K562 (cell line): ENCODE measurements around the gene KRTCAP2. TPM values are rescaled to one million over a fixed set of nuclear protein-coding genes. Genes with fewer than 3 reads are reported as not detected.

Experiments used
- BRF1 ChIP-seq: IDR thresholded peaks from 3 replicates; pipeline ENCODE4 v1.6.1; 2011; ENCODE audit warnings: borderline replicate concordance, mild to moderate bottlenecking; ENCODE audit not compliant: insufficient read length; ENCODE audit errors: extremely low read depth
- E2F3 ChIP-seq: fragments of 250-450 bp; sonication (Bioruptor Pico); IDR thresholded peaks from 2 replicates; pipeline ENCODE4 v1.4.0; 2020; ENCODE audit warnings: mild to moderate bottlenecking
- EGR1 ChIP-seq: fragments of 450-650 bp; conservative IDR thresholded peaks from 2 replicates; pipeline ENCODE4 v1.6.1; 2017; ENCODE audit warnings: mild to moderate bottlenecking
- LARP7 ChIP-seq: fragments of 450-650 bp; IDR thresholded peaks from 2 replicates; pipeline ENCODE4 v1.6.1; 2016
- MAFK ChIP-seq: IDR thresholded peaks from 2 replicates; pipeline ENCODE4 v1.6.1; 2011; ENCODE audit warnings: low read length, improper control_type of control experiment
- NCOA2 ChIP-seq, 2 experiments: fragments of 450-650 bp; IDR thresholded peaks; 2 replicates each; pipeline ENCODE4 v1.6.1; 2018; ENCODE audit warnings: mild to moderate bottlenecking in 2 of 2, moderate library complexity in 1 of 2; ENCODE audit not compliant: partially characterized antibody in 2 of 2
- PTBP1 ChIP-seq: fragments of 200-400 bp; formaldehyde crosslinking; IDR thresholded peaks from 2 replicates; pipeline ENCODE4 v1.6.1; 2017; ENCODE audit warnings: low read depth, low read length
- RAD51 ChIP-seq: fragments of 450-650 bp; IDR thresholded peaks from 2 replicates; pipeline ENCODE4 v1.7.1; 2016; ENCODE audit warnings: low read depth, mild to moderate bottlenecking, borderline replicate concordance
- RFX1 ChIP-seq: fragments of 450-650 bp; IDR thresholded peaks from 2 replicates; pipeline ENCODE4 v1.6.1; 2016; ENCODE audit warnings: mild to moderate bottlenecking, moderate library complexity
- ZNF217 ChIP-seq: sonication (generic); formaldehyde crosslinking; IDR thresholded peaks from 2 replicates; pipeline ENCODE4 v1.8.0; 2022; ENCODE audit warnings: mild to moderate bottlenecking, missing genetic modification reagents
- polyA plus RNA-seq, 8 experiments: library from polyadenylated mRNA; depleted of rRNA in 4 of 8; stranded (reverse) in 5 of 8; unstranded in 3 of 8; fragments of >200 nt; fragmentation: Nextera tagmentation in 2 of 8; fragmentation: Illumina TruSeq in 1 of 8; extraction: Ambion mirVana in 2 of 8; extraction: Trizol in 1 of 8; gene quantifications; 2 replicates each; pipeline versions ENCODE4 v1.2.1 to v1.2.3, GENCODE V29; 2011 to 2014; ENCODE audit warnings: inconsistent platforms in 1 of 8, missing spikeins in 1 of 8
- total RNA-seq, 7 experiments: library from RNA; depleted of rRNA in 6 of 7; stranded (reverse); fragments of >200 nt in 6 of 7; fragmentation: Illumina TruSeq in 2 of 7; extraction: Trizol in 2 of 7; gene quantifications; 2 replicates each; pipeline versions ENCODE4 v1.2.1 to v1.2.3, GENCODE V29; 2011 to 2021; ENCODE audit warnings: low replicate concordance in 1 of 7
- TF ChIP-seq, protein P1 (sequence below): IDR thresholded peaks from 2 replicates; pipeline ENCODE4 v1.6.1; 2016; ENCODE audit warnings: missing genetic modification characterization, missing compliant biosample characterization
- TF ChIP-seq, protein P2 (sequence below), 2 experiments: IDR thresholded peaks; 2 replicates each; pipeline ENCODE4 v1.6.1; 2011; ENCODE audit warnings: borderline replicate concordance in 1 of 2, control low read depth in 1 of 2, low read depth in 1 of 2, low read length in 1 of 2, mild to moderate bottlenecking in 1 of 2, mixed read lengths in 1 of 2, moderate library complexity in 1 of 2; ENCODE audit not compliant: insufficient read depth in 1 of 2, insufficient read length in 1 of 2, poor library complexity in 1 of 2, severe bottlenecking in 1 of 2; ENCODE audit errors: extremely low read depth in 1 of 2
- TF ChIP-seq, protein P3 (sequence below): fragments of 200-800 bp; sonication (Bioruptor generic); IDR thresholded peaks from 2 replicates; pipeline ENCODE4 v1.6.1; 2016; ENCODE audit warnings: missing genetic modification characterization, missing compliant biosample characterization
- TF ChIP-seq, protein P4 (sequence below): fragments of 250-450 bp; sonication (Bioruptor Pico); IDR thresholded peaks from 2 replicates; pipeline ENCODE4 v1.6.1; 2021; ENCODE audit warnings: mild to moderate bottlenecking
- TF ChIP-seq, protein P5 (sequence below): fragments of 450-650 bp; IDR thresholded peaks from 2 replicates; pipeline ENCODE4 v1.7.0; 2016; ENCODE audit warnings: borderline replicate concordance

Gene KRTCAP2
- total and polyA plus RNA-seq, 9 of the 15 experiments (the other 6 are each of a cell fraction or from before 2014, with no cell fraction given) = 126 to 436 (median 244) TPM

DNA sequence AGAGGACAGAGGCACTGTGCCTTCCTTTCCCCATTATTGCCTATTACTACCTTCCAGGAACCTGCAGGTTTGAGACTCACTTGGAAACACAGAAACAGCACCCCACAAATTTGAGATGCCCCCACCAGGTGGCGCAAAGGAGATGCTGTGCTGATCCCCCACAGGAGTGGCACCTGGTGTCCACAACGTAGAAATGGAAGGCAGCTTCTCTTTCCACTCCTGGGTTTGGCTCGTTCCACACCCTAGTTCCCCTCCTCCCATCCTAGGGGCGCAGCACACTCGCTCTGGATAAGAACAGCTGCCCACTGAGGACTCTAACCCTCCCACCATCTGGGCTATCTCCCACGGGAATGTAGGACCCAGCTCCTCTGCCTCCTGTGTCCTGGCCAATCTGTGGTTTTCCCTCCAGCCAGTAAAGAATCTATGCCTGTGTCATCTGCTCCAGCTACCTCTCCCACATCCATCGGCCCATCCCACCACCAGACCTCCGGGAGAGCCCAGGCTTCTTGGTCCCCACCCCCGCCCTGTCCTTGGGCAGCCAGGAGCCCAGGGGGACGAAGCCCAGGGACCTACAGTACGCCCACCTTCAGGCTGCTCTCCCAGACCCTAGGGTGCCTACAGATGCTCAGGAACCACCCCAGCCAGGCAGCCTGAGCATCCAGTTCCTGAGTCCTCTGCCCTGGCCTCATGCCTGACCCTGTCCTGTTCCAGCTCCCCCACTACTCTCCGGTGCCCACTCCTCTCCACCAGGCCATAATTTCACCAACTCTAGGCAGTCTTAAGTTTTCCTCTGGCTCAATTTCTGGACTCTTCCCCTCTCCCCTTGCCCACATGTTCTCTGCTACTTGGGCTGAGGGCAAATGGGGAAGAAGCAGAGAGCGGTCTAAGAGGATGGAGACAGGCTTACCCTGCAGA lies 34.0 kb upstream of the KRTCAP2 start (continued):
- TF ChIP-seq, protein P1, sequence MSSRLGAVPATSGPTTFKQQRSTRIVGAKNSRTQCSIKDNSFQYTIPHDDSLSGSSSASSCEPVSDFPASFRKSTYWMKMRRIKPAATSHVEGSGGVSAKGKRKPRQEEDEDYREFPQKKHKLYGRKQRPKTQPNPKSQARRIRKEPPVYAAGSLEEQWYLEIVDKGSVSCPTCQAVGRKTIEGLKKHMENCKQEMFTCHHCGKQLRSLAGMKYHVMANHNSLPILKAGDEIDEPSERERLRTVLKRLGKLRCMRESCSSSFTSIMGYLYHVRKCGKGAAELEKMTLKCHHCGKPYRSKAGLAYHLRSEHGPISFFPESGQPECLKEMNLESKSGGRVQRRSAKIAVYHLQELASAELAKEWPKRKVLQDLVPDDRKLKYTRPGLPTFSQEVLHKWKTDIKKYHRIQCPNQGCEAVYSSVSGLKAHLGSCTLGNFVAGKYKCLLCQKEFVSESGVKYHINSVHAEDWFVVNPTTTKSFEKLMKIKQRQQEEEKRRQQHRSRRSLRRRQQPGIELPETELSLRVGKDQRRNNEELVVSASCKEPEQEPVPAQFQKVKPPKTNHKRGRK (tag) = no peak
- TF ChIP-seq MAFK (peak; percentile 19; the same call in 1 of the 2 replicates), EGR1 (no peak), E2F3 (CRISPR knock-in tag) (no peak), ZNF217 (no peak), RAD51 (no peak; the same call in 1 of the 2 replicates), NCOA2 (IDR thresholded peaks at IDR 0.05; ENCODE audit: partially characterized antibody in 2 of 2) (no peak), PTBP1 (no peak), LARP7 (no peak), BRF1 (no peak), RFX1 (no peak)
- TF ChIP-seq, protein P2, sequence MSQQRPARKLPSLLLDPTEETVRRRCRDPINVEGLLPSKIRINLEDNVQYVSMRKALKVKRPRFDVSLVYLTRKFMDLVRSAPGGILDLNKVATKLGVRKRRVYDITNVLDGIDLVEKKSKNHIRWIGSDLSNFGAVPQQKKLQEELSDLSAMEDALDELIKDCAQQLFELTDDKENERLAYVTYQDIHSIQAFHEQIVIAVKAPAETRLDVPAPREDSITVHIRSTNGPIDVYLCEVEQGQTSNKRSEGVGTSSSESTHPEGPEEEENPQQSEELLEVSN (IDR thresholded peaks at IDR 0.05; ENCODE audit: borderline replicate concordance in 1 of 2, extremely low read depth in 1 of 2, insufficient read depth in 1 of 2, insufficient read length in 1 of 2, low read depth in 1 of 2, low read length in 1 of 2, poor library complexity in 1 of 2, severe bottlenecking in 1 of 2) = peak in 1 of 2 experiments; percentile 38
- TF ChIP-seq, protein P3, sequence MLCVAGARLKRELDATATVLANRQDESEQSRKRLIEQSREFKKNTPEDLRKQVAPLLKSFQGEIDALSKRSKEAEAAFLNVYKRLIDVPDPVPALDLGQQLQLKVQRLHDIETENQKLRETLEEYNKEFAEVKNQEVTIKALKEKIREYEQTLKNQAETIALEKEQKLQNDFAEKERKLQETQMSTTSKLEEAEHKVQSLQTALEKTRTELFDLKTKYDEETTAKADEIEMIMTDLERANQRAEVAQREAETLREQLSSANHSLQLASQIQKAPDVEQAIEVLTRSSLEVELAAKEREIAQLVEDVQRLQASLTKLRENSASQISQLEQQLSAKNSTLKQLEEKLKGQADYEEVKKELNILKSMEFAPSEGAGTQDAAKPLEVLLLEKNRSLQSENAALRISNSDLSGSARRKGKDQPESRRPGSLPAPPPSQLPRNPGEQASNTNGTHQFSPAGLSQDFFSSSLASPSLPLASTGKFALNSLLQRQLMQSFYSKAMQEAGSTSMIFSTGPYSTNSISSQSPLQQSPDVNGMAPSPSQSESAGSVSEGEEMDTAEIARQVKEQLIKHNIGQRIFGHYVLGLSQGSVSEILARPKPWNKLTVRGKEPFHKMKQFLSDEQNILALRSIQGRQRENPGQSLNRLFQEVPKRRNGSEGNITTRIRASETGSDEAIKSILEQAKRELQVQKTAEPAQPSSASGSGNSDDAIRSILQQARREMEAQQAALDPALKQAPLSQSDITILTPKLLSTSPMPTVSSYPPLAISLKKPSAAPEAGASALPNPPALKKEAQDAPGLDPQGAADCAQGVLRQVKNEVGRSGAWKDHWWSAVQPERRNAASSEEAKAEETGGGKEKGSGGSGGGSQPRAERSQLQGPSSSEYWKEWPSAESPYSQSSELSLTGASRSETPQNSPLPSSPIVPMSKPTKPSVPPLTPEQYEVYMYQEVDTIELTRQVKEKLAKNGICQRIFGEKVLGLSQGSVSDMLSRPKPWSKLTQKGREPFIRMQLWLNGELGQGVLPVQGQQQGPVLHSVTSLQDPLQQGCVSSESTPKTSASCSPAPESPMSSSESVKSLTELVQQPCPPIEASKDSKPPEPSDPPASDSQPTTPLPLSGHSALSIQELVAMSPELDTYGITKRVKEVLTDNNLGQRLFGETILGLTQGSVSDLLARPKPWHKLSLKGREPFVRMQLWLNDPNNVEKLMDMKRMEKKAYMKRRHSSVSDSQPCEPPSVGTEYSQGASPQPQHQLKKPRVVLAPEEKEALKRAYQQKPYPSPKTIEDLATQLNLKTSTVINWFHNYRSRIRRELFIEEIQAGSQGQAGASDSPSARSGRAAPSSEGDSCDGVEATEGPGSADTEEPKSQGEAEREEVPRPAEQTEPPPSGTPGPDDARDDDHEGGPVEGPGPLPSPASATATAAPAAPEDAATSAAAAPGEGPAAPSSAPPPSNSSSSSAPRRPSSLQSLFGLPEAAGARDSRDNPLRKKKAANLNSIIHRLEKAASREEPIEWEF (CRISPR knock-in tag) = no peak
- TF ChIP-seq, protein P4, sequence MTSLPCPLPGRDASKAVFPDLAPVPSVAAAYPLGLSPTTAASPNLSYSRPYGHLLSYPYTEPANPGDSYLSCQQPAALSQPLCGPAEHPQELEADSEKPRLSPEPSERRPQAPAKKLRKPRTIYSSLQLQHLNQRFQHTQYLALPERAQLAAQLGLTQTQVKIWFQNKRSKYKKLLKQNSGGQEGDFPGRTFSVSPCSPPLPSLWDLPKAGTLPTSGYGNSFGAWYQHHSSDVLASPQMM (CRISPR knock-in tag) = no peak
- TF ChIP-seq, protein P5, sequence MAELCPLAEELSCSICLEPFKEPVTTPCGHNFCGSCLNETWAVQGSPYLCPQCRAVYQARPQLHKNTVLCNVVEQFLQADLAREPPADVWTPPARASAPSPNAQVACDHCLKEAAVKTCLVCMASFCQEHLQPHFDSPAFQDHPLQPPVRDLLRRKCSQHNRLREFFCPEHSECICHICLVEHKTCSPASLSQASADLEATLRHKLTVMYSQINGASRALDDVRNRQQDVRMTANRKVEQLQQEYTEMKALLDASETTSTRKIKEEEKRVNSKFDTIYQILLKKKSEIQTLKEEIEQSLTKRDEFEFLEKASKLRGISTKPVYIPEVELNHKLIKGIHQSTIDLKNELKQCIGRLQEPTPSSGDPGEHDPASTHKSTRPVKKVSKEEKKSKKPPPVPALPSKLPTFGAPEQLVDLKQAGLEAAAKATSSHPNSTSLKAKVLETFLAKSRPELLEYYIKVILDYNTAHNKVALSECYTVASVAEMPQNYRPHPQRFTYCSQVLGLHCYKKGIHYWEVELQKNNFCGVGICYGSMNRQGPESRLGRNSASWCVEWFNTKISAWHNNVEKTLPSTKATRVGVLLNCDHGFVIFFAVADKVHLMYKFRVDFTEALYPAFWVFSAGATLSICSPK = no peak
